HEK293 (cell line): ENCODE data around the gene PIP5K1B.

ENCODE experiments used
- CTCF ChIA-PET: fragments of 350-600 bp; formaldehyde crosslinking; extraction: SDS; loops from one replicate; lab custom pipeline; 2021; ENCODE audit warnings: antibody characterized with exemption; lab: Yijun Ruan, JAX
- POLR2A ChIA-PET: fragments of 300-600 bp; formaldehyde crosslinking; extraction: SDS; loops from one replicate; lab custom pipeline; 2020; ENCODE audit warnings: antibody characterized with exemption, inconsistent platforms; lab: Yijun Ruan, JAX
- H3K27ac ChIP-seq: fragments of 200-500 bp; sonication (Bioruptor generic); 2 replicates; pipeline ENCODE4 v1.5.1; 2014; ENCODE audit warnings: low read depth, low read length, control low read depth, inconsistent platforms; ENCODE audit errors: extremely low read depth
- H3K36me3 ChIP-seq, 2 experiments: fragments of 200-500 bp in 1 of 2; sonication (Bioruptor generic) in 1 of 2; 1 replicate in 1 of 2; 2 replicates in 1 of 2; pipeline ENCODE4 v1.5.1; 2014 to 2017; ENCODE audit warnings: inconsistent platforms in 2 of 2, low read length in 2 of 2; ENCODE audit not compliant: control insufficient read depth in 2 of 2, insufficient read depth in 1 of 2
- H3K4me1 ChIP-seq: fragments of 200-500 bp; sonication (Bioruptor generic); 2 replicates; pipeline ENCODE4 v1.5.1; 2014; ENCODE audit warnings: mild to moderate bottlenecking, low read length, inconsistent platforms; ENCODE audit not compliant: control insufficient read depth, insufficient read depth
- H3K4me3 ChIP-seq: 2 replicates; pipeline ENCODE4 v1.5.1; 2011; ENCODE audit warnings: low read depth, mild to moderate bottlenecking, control low read depth, low read length, moderate library complexity
- H3K9me3 ChIP-seq: fragments of 200-500 bp; sonication (Bioruptor generic); 2 replicates; pipeline ENCODE4 v1.5.1; 2014; ENCODE audit warnings: low read depth, low read length, inconsistent platforms; ENCODE audit not compliant: control insufficient read depth, insufficient read depth
- HOXC10 ChIP-seq: sonication (generic); formaldehyde crosslinking; IDR thresholded peaks from 2 replicates; pipeline ENCODE4 v1.8.1; 2023; ENCODE audit warnings: mild to moderate bottlenecking, missing genetic modification reagents
- HOXD13 ChIP-seq: sonication (generic); formaldehyde crosslinking; IDR thresholded peaks from 2 replicates; pipeline ENCODE4 v1.8.0; 2022; ENCODE audit warnings: missing genetic modification reagents, borderline replicate concordance
- MZF1 ChIP-seq: fragments of 450-650 bp; formaldehyde crosslinking; IDR thresholded peaks from 2 replicates; pipeline ENCODE4 v1.5.1; 2017; ENCODE audit warnings: missing biosample characterization, missing genetic modification characterization, borderline replicate concordance
- SCRT2 ChIP-seq: fragments of 450-650 bp; formaldehyde crosslinking; IDR thresholded peaks from 2 replicates; pipeline ENCODE4 v1.5.1; 2016; ENCODE audit warnings: missing biosample characterization, missing genetic modification characterization
- YY2 ChIP-seq: fragments of 450-650 bp; formaldehyde crosslinking; IDR thresholded peaks from 2 replicates; pipeline ENCODE4 v1.5.1; 2016; ENCODE audit warnings: missing biosample characterization, missing genetic modification characterization
- ZBTB17 ChIP-seq: fragments of 450-650 bp; formaldehyde crosslinking; IDR thresholded peaks from 2 replicates; pipeline ENCODE4 v1.5.1; 2016; ENCODE audit warnings: missing biosample characterization, missing genetic modification characterization
- ZBTB20 ChIP-seq: fragments of 450-650 bp; formaldehyde crosslinking; IDR thresholded peaks from 2 replicates; pipeline ENCODE4 v1.5.1; 2016; ENCODE audit warnings: missing biosample characterization, missing genetic modification characterization
- ZBTB26 ChIP-seq: fragments of 450-650 bp; formaldehyde crosslinking; optimal IDR thresholded peaks from 2 replicates; pipeline ENCODE3; 2016; ENCODE audit warnings: missing biosample characterization, mild to moderate bottlenecking, missing genetic modification characterization
- ZBTB8A ChIP-seq: fragments of 450-650 bp; formaldehyde crosslinking; IDR thresholded peaks from 2 replicates; pipeline ENCODE4 v1.5.1; 2016; ENCODE audit warnings: missing biosample characterization, missing genetic modification characterization
- ZEB2 ChIP-seq: fragments of 450-650 bp; formaldehyde crosslinking; IDR thresholded peaks from 2 replicates; pipeline ENCODE4 v1.5.1; 2016; ENCODE audit warnings: missing biosample characterization, missing genetic modification characterization
- ZFHX2 ChIP-seq: fragments of 450-650 bp; formaldehyde crosslinking; conservative IDR thresholded peaks from 2 replicates; pipeline ENCODE4 v1.5.1; 2016; ENCODE audit warnings: missing biosample characterization, missing genetic modification characterization
- ZFP37 ChIP-seq: fragments of 450-650 bp; formaldehyde crosslinking; IDR thresholded peaks from 2 replicates; pipeline ENCODE4 v1.5.1; 2016; ENCODE audit warnings: missing biosample characterization, missing genetic modification characterization
- ZFP69B ChIP-seq: fragments of 450-650 bp; formaldehyde crosslinking; IDR thresholded peaks from 2 replicates; pipeline ENCODE4 v1.5.1; 2016; ENCODE audit warnings: missing biosample characterization, missing genetic modification characterization
- ZNF174 ChIP-seq: fragments of 450-650 bp; formaldehyde crosslinking; IDR thresholded peaks from 2 replicates; pipeline ENCODE4 v1.5.0; 2017; ENCODE audit warnings: missing biosample characterization, mild to moderate bottlenecking, missing genetic modification characterization
- ZNF239 ChIP-seq: fragments of 450-650 bp; formaldehyde crosslinking; IDR thresholded peaks from 2 replicates; pipeline ENCODE4 v1.5.1; 2016; ENCODE audit warnings: missing biosample characterization, missing genetic modification characterization
- ZNF335 ChIP-seq: fragments of 450-650 bp; formaldehyde crosslinking; conservative IDR thresholded peaks from 2 replicates; pipeline ENCODE4 v1.5.1; 2016; ENCODE audit warnings: missing biosample characterization, missing genetic modification characterization
- ZNF341 ChIP-seq: fragments of 450-650 bp; formaldehyde crosslinking; IDR thresholded peaks from 2 replicates; pipeline ENCODE4; 2016; ENCODE audit warnings: low read depth, missing biosample characterization, missing genetic modification characterization
- ZNF514 ChIP-seq: fragments of 450-650 bp; formaldehyde crosslinking; IDR thresholded peaks from 2 replicates; pipeline ENCODE4 v1.5.1; 2016; ENCODE audit warnings: missing biosample characterization, missing genetic modification characterization
- ZNF530 ChIP-seq: fragments of 450-650 bp; formaldehyde crosslinking; IDR thresholded peaks from 2 replicates; pipeline ENCODE4 v1.5.1; 2016; ENCODE audit warnings: low read depth, missing biosample characterization, missing genetic modification characterization
- ZNF544 ChIP-seq: fragments of 450-650 bp; formaldehyde crosslinking; IDR thresholded peaks from 2 replicates; pipeline ENCODE4 v1.5.0; 2017; ENCODE audit warnings: missing biosample characterization, missing genetic modification characterization
- ZNF555 ChIP-seq: fragments of 450-650 bp; formaldehyde crosslinking; conservative IDR thresholded peaks from 2 replicates; pipeline ENCODE4 v1.5.1; 2017; ENCODE audit warnings: missing biosample characterization, mild to moderate bottlenecking, missing genetic modification characterization, inconsistent platforms
- ZNF560 ChIP-seq: fragments of 450-650 bp; formaldehyde crosslinking; IDR thresholded peaks from 2 replicates; pipeline ENCODE4 v1.5.1; 2017; ENCODE audit warnings: missing biosample characterization, missing genetic modification characterization, borderline replicate concordance
- ZNF561 ChIP-seq: fragments of 450-650 bp; IDR thresholded peaks from 2 replicates; pipeline ENCODE4 v1.5.1; 2018; ENCODE audit warnings: missing biosample characterization, missing genetic modification characterization, borderline replicate concordance
- ZNF585B ChIP-seq: fragments of 450-650 bp; formaldehyde crosslinking; IDR thresholded peaks from 2 replicates; pipeline ENCODE4 v1.5.1; 2016; ENCODE audit warnings: missing biosample characterization, missing genetic modification characterization
- ZNF692 ChIP-seq: fragments of 450-650 bp; formaldehyde crosslinking; IDR thresholded peaks from 2 replicates; pipeline ENCODE4 v1.5.1; 2016; ENCODE audit warnings: missing biosample characterization, missing genetic modification characterization
- ZNF704 ChIP-seq: fragments of 450-650 bp; formaldehyde crosslinking; IDR thresholded peaks from 2 replicates; pipeline ENCODE4 v1.5.1; 2016; ENCODE audit warnings: missing biosample characterization, missing genetic modification characterization
- ZNF76 ChIP-seq: fragments of 450-650 bp; formaldehyde crosslinking; IDR thresholded peaks from 2 replicates; pipeline ENCODE4; 2016; ENCODE audit warnings: low read depth, missing biosample characterization, missing genetic modification characterization, borderline replicate concordance
- ZNF768 ChIP-seq: fragments of 450-650 bp; formaldehyde crosslinking; IDR thresholded peaks from 2 replicates; pipeline ENCODE4 v1.5.1; 2018; ENCODE audit warnings: missing biosample characterization, mild to moderate bottlenecking, missing genetic modification characterization
- TF ChIP-seq, protein P1 (sequence below): fragments of 450-650 bp; IDR thresholded peaks from 2 replicates; pipeline ENCODE4 v1.5.1; 2018; ENCODE audit warnings: missing biosample characterization, mild to moderate bottlenecking, missing genetic modification characterization

The PIP5K1B gene, protein sequence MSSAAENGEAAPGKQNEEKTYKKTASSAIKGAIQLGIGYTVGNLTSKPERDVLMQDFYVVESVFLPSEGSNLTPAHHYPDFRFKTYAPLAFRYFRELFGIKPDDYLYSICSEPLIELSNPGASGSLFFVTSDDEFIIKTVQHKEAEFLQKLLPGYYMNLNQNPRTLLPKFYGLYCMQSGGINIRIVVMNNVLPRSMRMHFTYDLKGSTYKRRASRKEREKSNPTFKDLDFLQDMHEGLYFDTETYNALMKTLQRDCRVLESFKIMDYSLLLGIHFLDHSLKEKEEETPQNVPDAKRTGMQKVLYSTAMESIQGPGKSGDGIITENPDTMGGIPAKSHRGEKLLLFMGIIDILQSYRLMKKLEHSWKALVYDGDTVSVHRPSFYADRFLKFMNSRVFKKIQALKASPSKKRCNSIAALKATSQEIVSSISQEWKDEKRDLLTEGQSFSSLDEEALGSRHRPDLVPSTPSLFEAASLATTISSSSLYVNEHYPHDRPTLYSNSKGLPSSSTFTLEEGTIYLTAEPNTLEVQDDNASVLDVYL

DNA sequence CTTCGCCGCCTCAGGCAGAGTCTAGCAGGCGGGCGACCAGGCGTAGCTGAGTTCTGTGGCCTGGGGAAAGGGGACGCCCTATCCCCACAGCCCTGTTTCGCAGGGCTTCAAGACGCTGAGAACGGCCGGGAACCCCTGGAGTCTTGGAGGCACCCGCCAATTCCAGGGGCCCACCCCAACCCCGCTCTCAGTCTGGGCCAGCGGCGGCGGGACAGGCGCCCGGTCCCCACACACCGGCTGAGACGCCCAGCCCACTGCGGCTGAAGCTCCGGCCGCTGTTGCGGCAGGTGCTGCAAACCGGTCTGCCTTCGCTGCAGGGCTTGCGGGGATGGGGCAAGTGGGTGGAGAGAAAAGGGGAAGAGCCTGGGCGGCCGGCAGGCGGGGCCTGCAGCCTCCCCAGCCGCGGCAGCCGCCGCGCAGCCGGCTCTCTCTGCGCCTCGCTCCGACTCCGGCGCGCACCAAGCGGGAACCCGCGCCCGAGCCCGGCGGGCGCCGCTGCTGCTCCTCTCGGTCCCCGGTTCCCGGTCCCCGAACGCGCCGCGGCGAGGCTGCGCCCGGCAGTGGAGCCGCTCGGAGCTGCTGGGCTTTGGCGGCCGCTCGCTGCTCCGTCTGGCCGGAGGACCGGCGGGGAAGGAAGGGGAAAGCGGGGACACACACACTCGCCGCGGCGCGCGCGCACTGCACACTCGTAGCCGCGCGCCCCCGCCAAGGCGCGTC, at the start of gene PIP5K1B:
PIP5K1B (plus strand) TSS at position 427 of the 717 bp plus-strand sequence. CDS start 117,375 bp downstream, outside the sequence.
- H3K27ac ChIP-seq, result peak within 1 kb of the TSS; percentile 50; the same call in 1 of the 2 replicates
- peak; percentile 48; the same call in 1 of the 2 replicates for TF ChIP-seq ZBTB17 (tag by site-specific recombination)
- TF ChIP-seq ZNF239 (tag by site-specific recombination), result no peak
- TF ChIP-seq HOXD13 (CRISPR knock-in tag), result no peak
- TF ChIP-seq MZF1 (tag by site-specific recombination), result peak; percentile 69; the same call in 1 of the 2 replicates
- TF ChIP-seq ZNF174 (tag by site-specific recombination), result no peak
- TF ChIP-seq ZBTB26 (tag by site-specific recombination), result peak; percentile 84
- peak; percentile 87 for TF ChIP-seq ZBTB8A (tag by site-specific recombination)
- 0 out of 2 replicates have a peak, but pooled peaks have one; percentile 22 for TF ChIP-seq ZFP69B (tag by site-specific recombination)
- no peak for TF ChIP-seq SCRT2 (tag by site-specific recombination)
- TF ChIP-seq YY2, result no peak
- no peak for TF ChIP-seq ZNF530 (tag by site-specific recombination)
- TF ChIP-seq ZFHX2 (tag by site-specific recombination), result peak; percentile 30; the same call in 1 of the 2 replicates
- 0 out of 2 replicates have a peak, but pooled peaks have one; percentile 78 for TF ChIP-seq HOXC10 (CRISPR knock-in tag)
- no peak for TF ChIP-seq ZNF514
- TF ChIP-seq ZNF560 (tag by site-specific recombination), result no peak
- peak; percentile 39; the same call in 1 of the 2 replicates for TF ChIP-seq ZNF692 (tag by site-specific recombination)
- no peak for TF ChIP-seq ZNF768
- TF ChIP-seq ZEB2, result 0 out of 2 replicates have a peak, but pooled peaks have one; percentile 34
- TF ChIP-seq ZFP37, result peak; percentile 61; the same call in 1 of the 2 replicates
- no peak for TF ChIP-seq ZNF544
- TF ChIP-seq, protein P1, sequence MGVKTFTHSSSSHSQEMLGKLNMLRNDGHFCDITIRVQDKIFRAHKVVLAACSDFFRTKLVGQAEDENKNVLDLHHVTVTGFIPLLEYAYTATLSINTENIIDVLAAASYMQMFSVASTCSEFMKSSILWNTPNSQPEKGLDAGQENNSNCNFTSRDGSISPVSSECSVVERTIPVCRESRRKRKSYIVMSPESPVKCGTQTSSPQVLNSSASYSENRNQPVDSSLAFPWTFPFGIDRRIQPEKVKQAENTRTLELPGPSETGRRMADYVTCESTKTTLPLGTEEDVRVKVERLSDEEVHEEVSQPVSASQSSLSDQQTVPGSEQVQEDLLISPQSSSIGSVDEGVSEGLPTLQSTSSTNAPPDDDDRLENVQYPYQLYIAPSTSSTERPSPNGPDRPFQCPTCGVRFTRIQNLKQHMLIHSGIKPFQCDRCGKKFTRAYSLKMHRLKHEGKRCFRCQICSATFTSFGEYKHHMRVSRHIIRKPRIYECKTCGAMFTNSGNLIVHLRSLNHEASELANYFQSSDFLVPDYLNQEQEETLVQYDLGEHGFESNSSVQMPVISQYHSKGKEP (tag by site-specific recombination), result peak; percentile 89
- TF ChIP-seq ZNF555, result no peak
- TF ChIP-seq ZBTB20, result peak; percentile 79
- TF ChIP-seq ZNF76 (tag by site-specific recombination), result no peak
- TF ChIP-seq ZNF341 (tag by site-specific recombination), result peak; percentile 91
- peak; percentile 50; the same call in 1 of the 2 replicates for TF ChIP-seq ZNF561
- TF ChIP-seq ZNF585B (tag by site-specific recombination), result no peak
- TF ChIP-seq ZNF335 (tag by site-specific recombination), result peak; percentile 69
- TF ChIP-seq ZNF704 (tag by site-specific recombination), result no peak

More for the DNA sequence above, at the start of gene PIP5K1B:
- no peaks in the 10 kb centered on the region for H3K36me3 ChIP-seq
- H3K4me3 ChIP-seq, result peak within 1 kb of the TSS; percentile 67
- no peaks in the 10 kb centered on the region for H3K4me1 ChIP-seq
- no peaks in the 10 kb centered on the region for H3K9me3 ChIP-seq
- ChIA-PET CTCF (interaction anchor here (0.6 to 3.1 kb wide), 6 partner anchors 15 to 1241 kb away, joined by 3 to 10 read pairs (median 3); no protein-coding TSS in a partner anchor), POLR2A (interaction anchor here (0.5 to 1.5 kb wide), 3 partner anchors 75 to 516 kb away, joined by 3 to 5 read pairs (median 4); a partner anchor contains a TSS)
